Vagina (tissue), 2 donors: ENCODE measurements around the gene POMGNT2.

Experiments used
- CTCF ChIP-seq, 3 experiments: fragments of 450-650 bp in 2 of 3; fragments of 200-600 bp in 1 of 3; sonication (generic) in 1 of 3; IDR thresholded peaks; one replicate each; pipeline ENCODE4 v1.5.1; 2017 to 2019; ENCODE audit warnings: antibody characterized with exemption in 3 of 3, mild to moderate bottlenecking in 2 of 3, moderate library complexity in 2 of 3
- POLR2AphosphoS5 ChIP-seq, 2 donors: sonication (generic); formaldehyde crosslinking; IDR thresholded peaks; one replicate each; pipeline ENCODE4 v1.9.0; 2017; ENCODE audit warnings: antibody characterized with exemption in 2 of 2, mild to moderate bottlenecking in 2 of 2, low read depth in 1 of 2; ENCODE audit not compliant: insufficient read depth in 1 of 2

GRCh38 chr3:43087249-43087776 is 18.6 kb downstream of the POMGNT2 start:
- TF ChIP-seq CTCF (IDR thresholded peaks at IDR 0.05) (no peak), POLR2AphosphoS5 (IDR thresholded peaks at IDR 0.05; ENCODE audit: insufficient read depth in 1 of 2, low read depth in 1 of 2) (no peak)
